ENCODE data around the gene RC3H1.

DNA sequence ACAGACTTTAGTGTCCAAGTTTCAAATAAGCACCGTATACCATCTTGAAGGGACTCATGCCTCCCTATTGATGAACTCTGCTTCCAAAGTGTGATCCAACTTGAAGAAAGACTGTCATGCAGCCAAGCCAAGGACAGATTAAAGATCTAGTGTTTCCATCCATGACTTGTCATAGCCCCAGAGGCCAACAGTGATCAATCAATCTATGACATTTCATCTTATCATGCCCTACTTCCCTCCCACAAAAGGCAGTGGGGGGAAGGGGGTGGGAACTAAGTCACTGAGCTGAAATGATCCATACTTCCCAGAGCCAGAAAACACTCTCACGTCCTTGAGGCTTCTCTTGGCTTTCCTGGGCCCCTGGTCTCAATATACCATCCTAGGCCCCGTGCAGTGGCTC is 109.0 kb downstream of the RC3H1 start:
- TF ChIP-seq, protein P1, sequence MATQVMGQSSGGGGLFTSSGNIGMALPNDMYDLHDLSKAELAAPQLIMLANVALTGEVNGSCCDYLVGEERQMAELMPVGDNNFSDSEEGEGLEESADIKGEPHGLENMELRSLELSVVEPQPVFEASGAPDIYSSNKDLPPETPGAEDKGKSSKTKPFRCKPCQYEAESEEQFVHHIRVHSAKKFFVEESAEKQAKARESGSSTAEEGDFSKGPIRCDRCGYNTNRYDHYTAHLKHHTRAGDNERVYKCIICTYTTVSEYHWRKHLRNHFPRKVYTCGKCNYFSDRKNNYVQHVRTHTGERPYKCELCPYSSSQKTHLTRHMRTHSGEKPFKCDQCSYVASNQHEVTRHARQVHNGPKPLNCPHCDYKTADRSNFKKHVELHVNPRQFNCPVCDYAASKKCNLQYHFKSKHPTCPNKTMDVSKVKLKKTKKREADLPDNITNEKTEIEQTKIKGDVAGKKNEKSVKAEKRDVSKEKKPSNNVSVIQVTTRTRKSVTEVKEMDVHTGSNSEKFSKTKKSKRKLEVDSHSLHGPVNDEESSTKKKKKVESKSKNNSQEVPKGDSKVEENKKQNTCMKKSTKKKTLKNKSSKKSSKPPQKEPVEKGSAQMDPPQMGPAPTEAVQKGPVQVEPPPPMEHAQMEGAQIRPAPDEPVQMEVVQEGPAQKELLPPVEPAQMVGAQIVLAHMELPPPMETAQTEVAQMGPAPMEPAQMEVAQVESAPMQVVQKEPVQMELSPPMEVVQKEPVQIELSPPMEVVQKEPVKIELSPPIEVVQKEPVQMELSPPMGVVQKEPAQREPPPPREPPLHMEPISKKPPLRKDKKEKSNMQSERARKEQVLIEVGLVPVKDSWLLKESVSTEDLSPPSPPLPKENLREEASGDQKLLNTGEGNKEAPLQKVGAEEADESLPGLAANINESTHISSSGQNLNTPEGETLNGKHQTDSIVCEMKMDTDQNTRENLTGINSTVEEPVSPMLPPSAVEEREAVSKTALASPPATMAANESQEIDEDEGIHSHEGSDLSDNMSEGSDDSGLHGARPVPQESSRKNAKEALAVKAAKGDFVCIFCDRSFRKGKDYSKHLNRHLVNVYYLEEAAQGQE (IDR thresholded peaks at IDR 0.05; ENCODE audit: low read depth): no peak
- TF ChIP-seq RAD21 (IDR thresholded peaks at IDR 0.05; ENCODE audit: low read depth) (no peak), TAF1 (IDR thresholded peaks at IDR 0.05; ENCODE audit: low read depth) (no peak), ZBTB7A (IDR thresholded peaks at IDR 0.05; ENCODE audit: low read depth) (no peak), FOXM1 (IDR thresholded peaks at IDR 0.05; ENCODE audit: borderline replicate concordance, low read depth) (no peak), EP300 (IDR thresholded peaks at IDR 0.05; ENCODE audit: borderline replicate concordance) (no peak), YY1 (IDR thresholded peaks at IDR 0.05; ENCODE audit: low read depth) (no peak), TEAD4 (IDR thresholded peaks at IDR 0.05) (no peak), CREB1 (IDR thresholded peaks at IDR 0.05; ENCODE audit: low read depth) (no peak)
- TF ChIP-seq, protein P2, sequence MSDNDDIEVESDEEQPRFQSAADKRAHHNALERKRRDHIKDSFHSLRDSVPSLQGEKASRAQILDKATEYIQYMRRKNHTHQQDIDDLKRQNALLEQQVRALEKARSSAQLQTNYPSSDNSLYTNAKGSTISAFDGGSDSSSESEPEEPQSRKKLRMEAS (IDR thresholded peaks at IDR 0.05): no peak
